Activated CD4-positive, CD25-positive, alpha-beta regulatory T cell treated with anti-CD3 and anti-CD28 coated beads, Interleukin-2, amount 50 U/mL, for 24 hours (primary cell): ENCODE data around the gene L3MBTL1.

Experiments used
- ATAC-seq, 2 donors: fragments of 150-1000 bp; cut with Tn5 transposase; one replicate each; pipeline ENCODE4 v1.10.0; 2021; ENCODE audit warnings: mild to moderate bottlenecking in 1 of 2, moderate library complexity in 1 of 2

Gene L3MBTL1

GRCh38 chr20:43508106-43508505 lies 609 bp downstream of the L3MBTL1 start:
- no peak for ATAC-seq

GRCh38 chr20:43508604-43509040 lies 1.1 kb downstream of the L3MBTL1 start:
- no peak for ATAC-seq

- no peak for ATAC-seq
These were observed 4.4 kb downstream of the L3MBTL1 start for GRCh38 chr20:43511879-43512278.

GRCh38 chr20:43513372-43513930 lies 6.0 kb downstream of the L3MBTL1 start:
- ATAC-seq, result no peak

GRCh38 chr20:43513931-43514647 lies 6.6 kb downstream of the L3MBTL1 start:
- ATAC-seq, result peak; percentile 88 to 89

- ATAC-seq, result peak; percentile 2 to 6
These were observed 7.1 kb downstream of the L3MBTL1 start for GRCh38 chr20:43514648-43514999.

GRCh38 chr20:43515628-43516027 lies 8.1 kb downstream of the L3MBTL1 start:
- no peak for ATAC-seq

GRCh38 chr20:43516251-43516824 lies 8.8 kb downstream of the L3MBTL1 start:
- ATAC-seq, result no peak

GRCh38 chr20:43520074-43520630 lies 12.7 kb downstream of the L3MBTL1 start:
- no peak for ATAC-seq

GRCh38 chr20:43525021-43525420 lies 17.5 kb downstream of the L3MBTL1 start:
- ATAC-seq, result no peak

GRCh38 chr20:43528258-43528875 lies 20.9 kb downstream of the L3MBTL1 start:
- no peak for ATAC-seq

GRCh38 chr20:43529051-43529450 lies 21.6 kb downstream of the L3MBTL1 start:
- ATAC-seq, result no peak

- no peak for ATAC-seq
These were observed 22.1 kb downstream of the L3MBTL1 start for GRCh38 chr20:43529457-43530153.

- no peak for ATAC-seq
These were observed 23.0 kb downstream of the L3MBTL1 start for GRCh38 chr20:43530321-43531090.

GRCh38 chr20:43531091-43531443 lies 23.6 kb downstream of the L3MBTL1 start:
- ATAC-seq, result no peak

GRCh38 chr20:43532416-43533055 lies 25.0 kb downstream of the L3MBTL1 start:
- no peak for ATAC-seq

- no peak for ATAC-seq
These were observed 25.6 kb downstream of the L3MBTL1 start for GRCh38 chr20:43533060-43533459.

- ATAC-seq, result no peak
These were observed 26.5 kb downstream of the L3MBTL1 start for GRCh38 chr20:43534016-43534415.

- no peak for ATAC-seq
These were observed 27.4 kb downstream of the L3MBTL1 start for GRCh38 chr20:43534791-43535350.

- no peak for ATAC-seq
These were observed 28.0 kb downstream of the L3MBTL1 start for GRCh38 chr20:43535370-43536004.
